Islet precursor cell (in vitro differentiated cells): ENCODE measurements around the gene DCTN4.

ENCODE experiments used
- DNase-seq: peaks from one replicate; pipeline ENCODE4 v3.0.0-alpha.2; 2018

The DCTN4 gene

GRCh38 chr5:150734579-150735384 is 24.0 kb downstream of the DCTN4 start:
- no peak for DNase-seq

DNA sequence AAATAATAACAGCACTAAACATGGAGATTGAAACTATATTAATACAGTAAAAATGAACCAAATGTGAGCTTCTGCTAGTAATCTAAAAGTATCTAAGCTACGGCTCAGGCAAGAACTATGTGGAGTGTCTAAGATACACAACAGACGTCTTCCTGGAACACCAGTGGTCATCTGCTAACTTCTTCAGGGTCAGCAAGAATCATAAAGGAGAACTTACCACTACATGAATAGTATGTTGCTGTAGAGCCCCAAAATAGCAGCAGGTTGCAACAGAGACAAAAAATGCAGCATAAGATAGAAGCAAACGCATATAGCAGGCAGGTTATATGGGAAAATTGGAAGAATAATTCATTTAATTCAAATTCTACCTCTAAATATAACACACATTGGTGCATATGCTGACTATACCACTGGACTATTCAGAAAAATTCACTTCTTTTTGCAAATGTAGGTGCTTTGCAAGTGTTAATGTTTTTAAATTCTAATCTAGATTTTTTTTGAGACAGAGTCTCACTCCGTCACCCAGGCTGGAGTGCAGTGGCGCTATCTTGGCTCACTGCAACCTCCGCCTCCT is 27.1 kb downstream of the DCTN4 start:
- no peak for DNase-seq

DNA sequence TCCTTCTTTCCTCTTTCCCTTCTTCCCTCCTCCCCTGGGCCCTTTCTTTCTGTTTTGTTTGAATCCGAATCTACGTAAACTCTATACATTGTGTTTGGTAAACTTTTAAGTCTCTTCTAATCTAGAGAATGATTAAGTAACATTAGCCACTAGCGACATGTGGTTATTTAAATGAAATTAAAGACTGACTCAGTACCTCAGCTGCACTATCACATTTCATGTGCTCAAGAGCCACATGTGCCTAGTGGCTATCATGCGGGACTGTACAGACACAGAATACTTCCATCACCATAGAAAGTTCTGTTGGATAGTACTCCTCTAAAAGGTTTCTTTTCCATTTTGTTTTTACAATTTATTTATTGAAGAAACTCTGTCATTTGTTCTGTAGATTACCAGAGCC is 29.0 kb downstream of the DCTN4 start:
- no peak for DNase-seq

DNA sequence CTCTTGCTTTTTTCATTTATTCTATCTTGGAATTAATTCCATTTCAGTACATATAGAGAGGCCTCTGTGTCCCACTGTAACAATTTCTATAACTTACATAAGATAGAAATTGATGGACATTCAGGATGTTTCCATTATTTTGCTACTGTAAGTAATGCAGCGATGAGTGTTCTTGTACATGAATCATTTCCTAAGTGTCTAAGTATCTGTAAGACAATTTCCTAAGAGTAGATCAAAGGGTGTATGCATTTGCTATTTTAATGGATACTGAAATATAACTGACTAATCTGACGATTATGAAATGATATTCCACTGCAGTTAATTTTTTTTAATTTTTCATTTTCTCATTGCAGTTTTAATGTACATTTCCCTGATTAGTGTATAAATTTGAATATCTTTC is 35.0 kb downstream of the DCTN4 start:
- DNase-seq: no peak

- DNase-seq: no peak
These were observed 48.7 kb downstream of the DCTN4 start for GRCh38 chr5:150710165-150710564.

- no peak for DNase-seq
These were observed 51.9 kb downstream of the DCTN4 start for GRCh38 chr5:150706776-150707390.

DNA sequence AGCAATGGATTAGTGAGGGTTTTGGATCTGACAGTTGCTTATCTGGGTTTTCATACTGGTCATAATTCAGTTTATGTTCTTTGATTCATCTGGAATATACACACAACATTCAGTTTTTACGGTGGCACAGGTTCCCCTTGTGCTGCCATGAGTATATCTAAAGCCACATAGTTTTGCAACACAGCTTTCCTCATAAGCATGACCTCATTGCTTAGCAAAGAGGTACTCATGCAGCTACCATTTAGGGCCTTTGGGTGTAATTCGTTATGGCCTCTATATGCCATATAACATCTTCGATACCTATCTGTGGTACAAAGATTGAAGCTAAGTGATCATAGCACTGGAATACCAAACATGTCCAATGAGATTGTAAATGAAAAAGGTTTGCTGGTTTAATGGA is 55.1 kb downstream of the DCTN4 start:
- DNase-seq: no peak

GRCh38 chr5:150700594-150701377 is 58.0 kb downstream of the DCTN4 start, which contains the start of gene RBM22:
Gene RBM22, minus strand, starts transcription at chr5:150701062. Its CDS starts 77 bp downstream, at chr5:150700985.
- DNase-seq: peak; percentile 95

DNA sequence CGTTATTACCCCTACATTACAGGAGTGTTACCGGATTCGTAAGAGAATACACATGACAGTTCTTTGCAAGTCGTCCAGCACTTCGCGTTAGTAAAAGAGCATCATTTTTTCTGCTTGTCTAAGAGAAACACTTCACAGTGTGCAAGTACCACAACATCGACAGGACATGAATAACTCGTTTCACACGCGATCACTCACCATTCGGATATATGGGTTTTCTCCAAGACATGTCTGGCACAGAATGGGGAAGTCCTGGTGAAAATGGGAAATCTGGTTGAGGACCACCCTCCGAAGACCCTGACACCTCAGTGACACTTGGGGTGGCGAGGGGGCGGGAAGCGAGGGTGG is 58.6 kb downstream of the DCTN4 start:
- DNase-seq: no peak

DNA sequence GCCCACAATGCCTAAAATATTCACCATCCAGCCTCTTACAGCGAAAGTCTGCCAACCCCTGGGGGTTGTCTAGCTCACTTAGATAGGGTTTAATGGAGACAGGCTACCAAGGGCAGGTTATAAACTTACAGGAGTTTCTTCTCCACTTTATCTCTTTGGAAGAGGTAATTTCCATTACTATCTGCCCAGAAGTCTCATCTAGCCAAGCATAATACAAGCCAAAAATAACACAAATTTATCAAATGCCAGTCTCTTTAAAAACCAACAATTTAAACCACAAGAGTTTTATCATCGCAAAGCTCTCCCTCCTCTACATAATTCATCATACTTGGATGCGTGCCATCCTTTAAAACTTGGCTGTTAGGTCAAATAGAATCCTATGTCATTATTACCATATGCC is 64.2 kb downstream of the DCTN4 start:
- DNase-seq: no peak

GRCh38 chr5:150692276-150692675 is 66.5 kb downstream of the DCTN4 start:
- DNase-seq: no peak

DNA sequence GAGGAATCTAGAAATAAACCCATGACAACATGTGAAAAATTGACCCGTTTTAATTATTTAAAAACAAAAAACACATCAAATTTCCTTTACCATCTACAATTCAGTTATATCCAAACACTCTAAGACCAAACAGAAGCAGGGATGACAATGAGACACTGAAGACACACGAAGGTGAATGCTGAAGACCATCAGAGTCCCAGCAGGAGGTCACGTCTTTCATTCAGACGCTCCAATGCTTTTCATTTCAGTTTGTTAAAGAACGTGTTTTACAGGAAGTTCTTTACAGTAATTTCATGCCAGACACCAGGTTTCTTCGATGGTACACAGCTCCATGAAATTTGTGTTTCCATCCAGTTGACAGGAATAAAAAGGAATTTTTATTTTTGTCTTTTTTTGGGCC is 68.1 kb downstream of the DCTN4 start:
- no peak for DNase-seq

DNA sequence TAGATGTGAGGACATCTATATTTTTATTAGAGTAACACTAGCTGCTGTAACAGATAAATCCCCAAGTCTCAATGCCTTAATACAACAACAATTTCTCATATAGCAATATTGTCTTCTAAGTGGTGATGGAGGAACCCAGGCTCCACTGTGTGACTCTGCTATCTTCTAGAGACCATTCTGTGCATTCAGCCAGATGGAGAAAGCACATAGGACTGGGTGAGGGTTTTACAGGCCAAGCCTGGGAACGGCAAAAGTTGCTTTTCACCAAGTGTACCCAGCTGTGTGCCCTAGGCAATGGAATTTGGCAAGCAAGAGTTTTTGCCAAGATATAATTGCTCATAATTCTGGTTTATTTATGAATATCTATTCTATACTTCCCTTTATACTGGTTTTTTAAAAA is 69.7 kb downstream of the DCTN4 start:
- DNase-seq: no peak

GRCh38 chr5:150676578-150676977 is 82.2 kb downstream of the DCTN4 start:
- DNase-seq: no peak

- DNase-seq: no peak
These were observed 83.7 kb downstream of the DCTN4 start for GRCh38 chr5:150675069-150675468.

DNA sequence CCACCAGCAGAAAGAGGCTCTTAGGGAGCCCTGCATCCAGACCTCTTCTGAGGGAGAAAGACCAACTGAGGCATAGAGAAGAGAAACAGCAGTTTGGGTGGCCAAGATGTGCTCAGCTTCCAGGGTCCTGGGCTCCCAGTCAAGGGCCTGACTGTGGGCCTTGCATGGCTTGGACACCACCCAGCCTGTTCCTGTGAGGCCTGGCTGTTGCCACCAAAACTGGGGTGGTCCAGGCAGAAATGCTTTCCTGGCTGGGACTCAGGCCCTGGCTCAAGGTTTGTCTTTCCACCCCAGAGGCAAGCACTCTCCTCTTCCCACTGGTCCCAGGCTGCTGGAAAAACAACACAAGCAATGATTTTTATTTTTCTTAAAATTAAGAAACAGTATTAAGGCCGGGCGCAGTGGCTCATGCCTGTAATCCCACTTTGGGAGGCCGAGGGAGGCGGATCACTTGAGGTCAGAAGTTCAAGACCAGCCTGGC is 84.4 kb downstream of the DCTN4 start:
- DNase-seq: no peak

DNA sequence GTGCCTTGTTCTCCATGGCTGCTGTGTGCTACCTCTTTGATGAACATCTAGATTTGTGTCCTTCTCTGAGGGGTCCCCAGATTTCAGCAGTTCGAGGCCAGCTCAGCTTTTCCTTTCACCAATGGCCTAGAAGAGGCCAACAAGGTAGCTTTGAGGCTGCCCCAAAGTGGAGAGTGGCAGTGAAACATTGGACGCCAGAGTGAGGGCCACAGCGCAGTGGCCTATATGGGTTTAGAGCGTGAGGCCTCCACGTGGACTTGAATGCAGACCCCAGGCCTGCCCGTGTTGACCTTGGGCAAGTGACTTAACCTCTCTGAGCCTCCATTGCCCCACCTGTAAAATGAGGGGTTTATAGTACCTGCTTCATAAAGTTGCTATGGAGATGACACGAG is 85.9 kb downstream of the DCTN4 start:
- peak; percentile 47 for DNase-seq

- DNase-seq: peak; percentile 90
These were observed 86.5 kb downstream of the DCTN4 start for GRCh38 chr5:150672237-150672883.

GRCh38 chr5:150671509-150672236 is 87.1 kb downstream of the DCTN4 start:
- DNase-seq: peak; percentile 79

GRCh38 chr5:150670948-150671310 is 87.9 kb downstream of the DCTN4 start:
- DNase-seq: no peak

DNA sequence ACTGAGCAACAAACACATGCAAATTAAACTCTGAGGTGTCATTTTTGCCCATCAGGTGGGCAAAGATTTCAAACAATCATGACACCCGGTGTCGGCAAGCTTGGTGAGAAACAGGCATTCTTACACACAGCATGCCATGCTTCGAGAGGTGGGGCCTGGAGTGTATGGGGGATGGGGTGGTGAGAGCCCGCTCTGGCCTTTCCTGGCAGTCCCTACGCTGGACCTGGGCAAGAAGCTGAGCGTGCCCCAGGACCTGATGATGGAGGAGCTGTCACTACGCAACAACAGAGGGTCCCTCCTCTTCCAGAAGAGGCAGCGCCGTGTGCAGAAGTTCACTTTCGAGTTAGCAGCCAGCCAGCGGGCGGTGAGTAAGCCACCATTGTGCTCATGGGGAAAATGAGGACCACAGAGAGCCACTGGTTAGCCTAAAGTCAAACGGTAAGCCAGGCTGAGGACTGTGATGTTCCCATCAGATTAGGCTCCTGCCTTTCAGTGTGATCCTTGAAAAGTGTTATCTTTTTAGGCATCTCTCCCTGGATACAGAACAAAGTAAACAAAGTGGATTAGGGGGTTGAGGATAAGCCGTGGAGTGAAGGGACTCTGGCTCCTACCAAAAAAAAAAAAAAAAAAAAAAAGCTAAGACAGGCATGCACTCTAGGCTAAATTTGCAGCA is 88.4 kb downstream of the DCTN4 start:
- no peak for DNase-seq

GRCh38 chr5:150665044-150665443 is 93.8 kb downstream of the DCTN4 start:
- DNase-seq: peak; percentile 43
